Stimulated activated CD8-positive, alpha-beta memory T cell treated with anti-CD3 and anti-CD28 coated beads, Interleukin-4, amount 100 ng/mL, for 1 hour (primary cell): ENCODE data around the gene AKR1B15.
"Not testable (repeated sequence)": the region's sequence is repeated elsewhere in the genome, so short reads cannot be mapped to it uniquely, and the experiment has no call there.

Experiments
- DNase-seq, 2 donors: peaks; one replicate each; pipeline ENCODE4 v3.0.0-alpha.2; 2020; ENCODE audit warnings: low read depth in 2 of 2, low spot score in 1 of 2

The AKR1B15 gene

GRCh38 chr7:134561616-134562015, 12.7 kb downstream of the AKR1B15 start:
- DNase-seq: not testable (repeated sequence)

GRCh38 chr7:134562136-134562535, 13.2 kb downstream of the AKR1B15 start:
- DNase-seq: no peak

GRCh38 chr7:134563398-134563749, 14.5 kb downstream of the AKR1B15 start:
- not testable (repeated sequence) for DNase-seq

GRCh38 chr7:134565643-134566136, 16.8 kb downstream of the AKR1B15 start:
- no peak for DNase-seq

- DNase-seq: no peak
Measured at GRCh38 chr7:134567368-134567767, 18.5 kb downstream of the AKR1B15 start.

- not testable (repeated sequence) for DNase-seq
Measured at GRCh38 chr7:134569962-134570361, 21.1 kb downstream of the AKR1B15 start.

GRCh38 chr7:134571101-134571500, 22.2 kb downstream of the AKR1B15 start:
- DNase-seq: no peak

- DNase-seq: no peak
Measured at GRCh38 chr7:134571746-134572461, 23.0 kb downstream of the AKR1B15 start.

GRCh38 chr7:134574322-134574721, 25.4 kb downstream of the AKR1B15 start:
- no peak for DNase-seq

- DNase-seq: no peak
Measured at GRCh38 chr7:134584290-134584689, 35.4 kb downstream of the AKR1B15 start.

GRCh38 chr7:134585897-134586296, 37.0 kb downstream of the AKR1B15 start:
- DNase-seq: no peak

GRCh38 chr7:134587750-134588149, 38.8 kb downstream of the AKR1B15 start:
- DNase-seq: no peak

- DNase-seq: no peak
Measured at GRCh38 chr7:134589491-134589941, 40.6 kb downstream of the AKR1B15 start.

GRCh38 chr7:134593530-134594392, 44.9 kb downstream of the AKR1B15 start:
- no peak for DNase-seq

- DNase-seq: no peak
Measured at GRCh38 chr7:134594877-134595276, 46.0 kb downstream of the AKR1B15 start.

GRCh38 chr7:134599371-134599770, 50.5 kb downstream of the AKR1B15 start:
- DNase-seq: no peak

GRCh38 chr7:134601459-134601858, 52.5 kb downstream of the AKR1B15 start:
- no peak for DNase-seq

- DNase-seq: no peak
Measured at GRCh38 chr7:134602881-134603451, 54.1 kb downstream of the AKR1B15 start.

- peak; percentile 11 to 21 for DNase-seq
Measured at GRCh38 chr7:134605978-134606923, 57.3 kb downstream of the AKR1B15 start.

GRCh38 chr7:134611611-134612151, 62.8 kb downstream of the AKR1B15 start:
- DNase-seq: no peak
